GM19328 (cell line): ENCODE data around the gene ZFP57.

ENCODE experiments used
- ATAC-seq: cut with Tn5 transposase; IDR thresholded peaks from one replicate; pipeline ENCODE4 v1.9.1; 2021; ENCODE audit warnings: mild to moderate bottlenecking, moderate library complexity; ENCODE audit not compliant: unreplicated experiment

The ZFP57 gene

DNA sequence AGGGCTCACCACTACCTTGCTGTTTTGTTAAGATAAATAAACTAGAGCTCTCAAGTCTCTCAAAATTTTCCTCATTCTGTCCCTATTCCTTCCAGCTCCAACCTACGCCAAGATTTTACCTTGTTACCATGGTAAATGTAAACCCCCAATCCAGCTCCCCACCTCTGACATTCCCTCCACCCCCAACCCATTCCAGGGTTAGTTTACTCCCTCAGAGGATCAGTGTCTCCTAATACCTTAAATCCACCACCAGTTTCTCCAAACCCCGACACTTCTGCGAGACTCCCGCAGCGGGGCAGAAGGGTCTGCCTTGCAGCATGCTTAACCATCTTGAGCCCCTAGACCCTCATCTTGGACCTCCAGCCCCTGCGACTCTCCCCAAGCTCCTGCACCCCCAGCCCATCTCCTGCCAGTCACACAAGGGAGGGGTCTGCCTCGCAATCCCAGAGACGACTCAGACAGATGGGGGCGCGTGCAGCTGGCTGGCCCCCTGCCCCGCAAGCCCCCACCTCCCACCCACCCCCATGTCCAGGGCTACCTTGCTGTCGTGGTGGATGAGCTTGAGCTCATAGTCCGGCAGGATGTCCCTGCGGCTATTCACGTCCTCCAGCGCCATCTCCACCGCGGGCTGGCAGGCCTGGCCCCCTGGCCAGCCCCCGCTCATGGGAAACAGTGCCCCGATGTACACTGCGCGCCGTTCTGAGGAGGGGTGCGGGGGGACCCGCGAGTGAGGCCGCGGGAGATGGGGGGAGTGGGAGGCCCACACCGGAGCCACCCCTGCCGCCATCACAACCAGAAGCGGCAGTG lies 53.8 kb downstream of the ZFP57 start:
- ATAC-seq = no peak

DNA sequence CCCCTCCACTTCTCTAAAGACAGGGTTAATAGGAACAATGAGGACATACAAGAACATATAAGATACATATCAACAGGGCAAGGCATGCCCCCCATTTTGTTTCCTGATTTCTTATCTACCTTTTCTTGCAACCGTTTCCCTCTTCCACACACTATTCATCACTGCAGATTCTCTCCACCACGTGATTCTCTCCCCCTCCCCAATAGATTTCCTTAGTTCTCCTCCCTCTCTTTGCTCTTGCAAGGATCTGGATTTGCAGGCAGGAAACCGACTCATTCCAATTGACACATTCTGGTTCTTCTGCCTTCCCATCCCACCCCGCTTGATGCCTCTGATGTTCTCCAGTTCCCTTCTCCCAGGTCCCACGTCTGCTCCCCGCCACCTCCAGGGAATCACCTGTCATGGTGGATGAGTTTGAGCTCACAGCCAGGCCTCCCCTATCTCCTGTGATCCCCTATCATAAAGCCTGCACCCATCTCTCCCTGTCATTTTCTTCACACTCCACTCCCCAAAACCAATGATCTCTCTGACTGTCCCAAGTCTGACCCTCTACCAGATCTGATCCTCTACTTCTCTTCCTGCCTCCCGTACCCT lies 55.5 kb downstream of the ZFP57 start:
- ATAC-seq = no peak

DNA sequence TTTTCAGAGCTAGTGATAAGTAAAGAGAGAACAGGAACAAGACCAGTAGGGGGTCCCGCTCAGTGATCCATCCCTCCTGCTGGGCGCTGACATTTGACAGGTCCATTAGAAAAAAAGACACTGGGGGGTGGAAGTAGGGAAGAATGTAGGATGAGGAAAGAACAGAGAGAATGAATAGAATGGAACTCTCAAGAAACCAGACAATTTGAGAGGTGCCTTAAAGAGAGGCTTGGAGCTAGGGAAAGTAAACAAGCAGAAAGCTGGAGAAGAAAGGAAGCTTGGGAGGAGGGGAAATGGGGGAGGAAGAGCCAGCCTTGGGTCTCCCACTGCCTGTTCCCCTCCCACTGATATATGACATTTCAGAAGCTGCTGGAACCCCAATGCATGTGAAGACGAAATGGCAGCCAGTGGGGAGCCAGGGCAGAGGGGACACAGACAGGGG lies 56.4 kb downstream of the ZFP57 start:
- no peak for ATAC-seq
